Karpas-422 (cell line): ENCODE measurements around the gene KIF3A. TPM values are rescaled to one million over a fixed set of nuclear protein-coding genes. Genes with fewer than 3 reads are reported as not detected.
A peak's percentile ranks its signal among the peaks of the same experiment; 100 is the strongest.

Experiments used
- DNase-seq: peaks from one replicate; pipeline ENCODE4 v3.0.0-alpha.2; 2015
- H2AFZ ChIP-seq: fragments of 200-600 bp; sonication (generic); 2 replicates; pipeline ENCODE4 v1.6.1; 2014; ENCODE audit warnings: antibody characterized with exemption, low read length, mixed read lengths
- H3K27ac ChIP-seq: fragments of 200-600 bp; sonication (generic); 2 replicates; pipeline ENCODE4 v1.5.1; 2014; ENCODE audit warnings: mild to moderate bottlenecking, low read length, moderate library complexity
- H3K27me3 ChIP-seq: fragments of 200-600 bp; sonication (generic); 2 replicates; pipeline ENCODE4 v1.6.1; 2014; ENCODE audit warnings: low read length, mixed read lengths
- H3K36me3 ChIP-seq: fragments of 200-600 bp; sonication (generic); 2 replicates; pipeline ENCODE4 v1.6.1; 2014; ENCODE audit warnings: low read length, mixed read lengths; ENCODE audit not compliant: insufficient read depth
- H3K4me1 ChIP-seq: fragments of 200-600 bp; sonication (generic); 2 replicates; pipeline ENCODE4 v1.6.1; 2014; ENCODE audit warnings: mild to moderate bottlenecking, low read length, mixed read lengths
- H3K4me2 ChIP-seq: fragments of 200-600 bp; sonication (generic); 2 replicates; pipeline ENCODE4 v1.6.1; 2014; ENCODE audit warnings: low read length, low read depth, mild to moderate bottlenecking; ENCODE audit not compliant: poor library complexity, severe bottlenecking
- H3K4me3 ChIP-seq: fragments of 200-600 bp; sonication (generic); 2 replicates; pipeline ENCODE4 v1.5.1; 2014; ENCODE audit warnings: mild to moderate bottlenecking, antibody characterized with exemption, low read length, mixed read lengths
- H3K79me2 ChIP-seq: fragments of 200-600 bp; sonication (generic); 2 replicates; pipeline ENCODE4 v1.6.1; 2014; ENCODE audit warnings: mild to moderate bottlenecking, low read length, mixed read lengths
- H3K9ac ChIP-seq: fragments of 200-600 bp; sonication (generic); 2 replicates; pipeline ENCODE4 v1.6.0; 2014; ENCODE audit warnings: low read length
- H3K9me2 ChIP-seq: fragments of 200-600 bp; sonication (generic), shearing (Covaris generic); replicated peaks from 2 replicates; pipeline ENCODE4 v1.6.0; 2014; ENCODE audit warnings: mild to moderate bottlenecking, low read length, moderate library complexity; ENCODE audit not compliant: insufficient read depth
- H3K9me3 ChIP-seq: fragments of 300-700, 200-600 bp; sonication (generic); 2 replicates; pipeline ENCODE4 v1.6.1; 2014; ENCODE audit warnings: low read length, mixed read lengths
- H4K20me1 ChIP-seq: fragments of 200-600 bp; sonication (generic); 2 replicates; pipeline ENCODE4 v1.6.1; 2014; ENCODE audit warnings: mild to moderate bottlenecking, antibody characterized with exemption, low read length, low read depth; ENCODE audit not compliant: insufficient read depth
- total RNA-seq: library from RNA; depleted of rRNA; stranded (reverse); fragments of >200 nt; shearing (Covaris generic); gene quantifications from 2 replicates; pipeline ENCODE4 v1.2.3, GENCODE V29; 2014; ENCODE audit warnings: low replicate concordance; rRNA removed

KIF3A gene
- total RNA-seq: 17.6 and 23.1 TPM in 2 replicates

DNA sequence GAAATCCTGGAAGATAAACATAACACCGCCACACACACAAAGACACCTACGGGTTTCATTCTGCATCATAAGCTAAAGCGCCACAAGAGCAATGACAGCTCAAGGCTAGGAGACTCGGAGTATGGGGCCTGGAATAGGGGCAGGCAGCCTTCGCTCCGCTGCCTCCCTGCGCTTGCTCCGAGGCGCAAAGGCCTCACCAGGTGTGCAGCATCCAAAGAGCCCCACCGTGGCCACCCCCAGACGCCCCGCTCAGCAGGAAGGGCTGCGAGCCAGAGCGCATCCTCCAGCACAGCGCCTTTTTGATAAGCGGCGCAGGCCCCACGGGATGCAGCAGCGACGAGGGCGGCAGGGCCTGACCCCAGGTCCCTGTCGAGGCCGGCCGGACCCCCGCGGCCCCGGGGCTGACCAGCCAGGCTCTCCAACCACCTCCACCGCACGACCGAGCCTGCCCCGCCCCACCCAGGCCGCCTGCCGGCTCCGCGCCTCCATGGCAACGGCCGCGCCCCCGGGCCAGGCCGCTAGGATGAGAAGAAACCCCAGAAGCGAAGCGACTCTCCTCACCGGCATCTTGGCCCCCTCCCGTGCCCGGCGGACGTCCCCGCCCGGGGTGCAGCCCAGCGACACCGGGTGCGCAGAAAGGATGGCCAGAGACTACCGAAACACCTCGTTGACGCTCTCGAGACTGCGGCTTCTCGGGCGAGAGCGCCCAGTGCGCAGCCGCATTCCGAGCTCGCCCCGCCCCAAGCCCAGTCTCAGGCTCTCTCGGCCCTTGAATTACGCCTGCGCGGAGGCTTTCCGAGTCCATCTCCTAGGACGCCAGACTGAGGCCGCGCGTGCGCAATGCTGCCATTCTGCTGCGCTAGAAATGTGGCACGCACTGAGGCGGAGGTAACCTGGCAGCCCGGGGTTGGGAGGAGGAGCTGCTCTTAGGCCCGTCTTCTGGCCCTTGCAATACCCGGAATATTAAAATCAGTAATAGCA lies at the start of gene KIF3A:
TSS of gene KIF3A (minus strand) at position 694 of the 981 bp plus-strand sequence. CDS start at position 567, 127 bp downstream.
- Histone ChIP-seq H3K79me2 (peaks cover 46% of the 10 kb centered on the region), H2AFZ (peak within 1 kb of the TSS; percentile 97), H3K4me1 (peaks cover 31% of the 10 kb centered on the region), H3K9me3 (no peaks in the 10 kb centered on the region), H3K27ac (0 out of 2 replicates have a peak within 1 kb of the TSS, but pooled peaks have one; percentile 19), H3K9me2 (no peaks in the 10 kb centered on the region), H3K27me3 (no peaks in the 10 kb centered on the region), H3K4me2 (peak within 1 kb of the TSS; percentile 76), H3K4me3 (peak within 1 kb of the TSS; percentile 83), H3K9ac (peak within 1 kb of the TSS; percentile 80), H4K20me1 (no peaks in the 10 kb centered on the region; the same call in 1 of the 2 replicates), H3K36me3 (0 out of 2 replicates have a peak, but pooled peaks cover 5% of the 10 kb centered on the region)
- DNase-seq: peak; percentile 99

DNA sequence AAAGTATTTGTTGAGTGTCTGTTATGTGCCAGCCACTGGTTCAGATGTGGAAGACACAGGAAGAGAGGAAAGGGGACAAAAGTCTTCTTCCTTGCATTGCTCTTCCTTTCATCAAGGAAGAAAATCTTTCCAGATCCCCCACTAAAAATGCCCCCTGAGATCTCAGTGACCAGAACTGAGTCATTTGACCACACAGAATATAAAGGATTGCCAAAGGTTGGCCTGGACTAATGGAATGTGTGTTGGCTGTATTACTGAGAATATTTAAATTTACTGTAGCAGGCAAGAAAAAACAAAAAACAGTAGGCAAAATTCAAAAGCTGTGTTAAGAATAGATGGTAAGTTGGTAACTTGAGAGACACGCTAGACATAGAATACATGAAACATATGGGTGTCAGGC lies 49.7 kb upstream of the KIF3A start:
- no peak overlapping the region for H3K4me3 ChIP-seq
- H3K9me2 ChIP-seq: no peaks in the 10 kb centered on the region
- H4K20me1 ChIP-seq: no peaks in the 10 kb centered on the region
- no peaks in the 10 kb centered on the region for H3K27me3 ChIP-seq
- H3K9ac ChIP-seq: no peak overlapping the region
- H3K79me2 ChIP-seq: no peaks in the 10 kb centered on the region
- no peaks in the 10 kb centered on the region for H3K4me1 ChIP-seq
- no peak overlapping the region for H3K4me2 ChIP-seq
- no peak overlapping the region for H2AFZ ChIP-seq
- no peak for DNase-seq
- no peak overlapping the region for H3K27ac ChIP-seq
- H3K9me3 ChIP-seq: no peaks in the 10 kb centered on the region
- H3K36me3 ChIP-seq: no peaks in the 10 kb centered on the region

GRCh38 chr5:132785864-132786263 lies 48.5 kb upstream of the KIF3A start:
- Histone ChIP-seq H3K79me2 (no peaks in the 10 kb centered on the region), H3K27ac (no peak overlapping the region), H3K9me2 (no peaks in the 10 kb centered on the region), H3K4me1 (no peaks in the 10 kb centered on the region), H3K9me3 (no peaks in the 10 kb centered on the region), H2AFZ (no peak overlapping the region), H3K4me2 (no peak overlapping the region), H3K4me3 (no peak overlapping the region), H4K20me1 (no peaks in the 10 kb centered on the region), H3K36me3 (no peaks in the 10 kb centered on the region), H3K9ac (no peak overlapping the region), H3K27me3 (no peaks in the 10 kb centered on the region)
- DNase-seq: no peak

GRCh38 chr5:132785365-132785764 lies 48.0 kb upstream of the KIF3A start:
- Histone ChIP-seq H3K79me2 (no peaks in the 10 kb centered on the region), H3K9me2 (no peaks in the 10 kb centered on the region), H3K4me1 (no peaks in the 10 kb centered on the region), H3K27me3 (no peaks in the 10 kb centered on the region), H3K9ac (no peak overlapping the region), H3K27ac (no peak overlapping the region), H4K20me1 (no peaks in the 10 kb centered on the region), H3K36me3 (no peaks in the 10 kb centered on the region), H3K4me3 (no peak overlapping the region), H2AFZ (no peak overlapping the region), H3K9me3 (no peaks in the 10 kb centered on the region), H3K4me2 (no peak overlapping the region)
- DNase-seq: no peak

DNA sequence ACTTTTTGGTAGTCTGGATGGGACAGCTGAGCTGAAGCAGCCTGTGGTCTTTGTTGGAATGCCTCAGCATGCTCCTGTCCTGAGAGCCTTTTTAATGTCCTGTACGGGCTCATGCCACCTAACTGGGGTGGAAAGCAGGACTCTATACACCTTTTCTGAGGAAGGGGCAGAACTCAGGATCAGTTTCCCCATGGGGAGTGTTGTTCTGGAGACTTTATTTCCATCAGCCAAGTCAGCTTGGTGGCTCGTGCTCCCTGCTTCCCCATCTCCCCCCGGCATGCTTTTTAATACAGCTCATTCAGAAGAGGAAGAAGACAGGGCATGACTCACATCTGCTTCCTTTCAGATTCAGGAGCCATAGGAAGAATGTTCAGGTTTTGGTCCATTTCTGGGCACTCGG lies 44.8 kb upstream of the KIF3A start:
- H3K4me2 ChIP-seq: no peak overlapping the region

GRCh38 chr5:132781029-132781428 lies 43.7 kb upstream of the KIF3A start:
- Histone ChIP-seq H3K9me3 (no peaks in the 10 kb centered on the region), H3K27ac (no peak overlapping the region), H3K4me2 (no peak overlapping the region), H3K27me3 (no peaks in the 10 kb centered on the region), H3K36me3 (no peaks in the 10 kb centered on the region), H3K79me2 (no peaks in the 10 kb centered on the region), H2AFZ (no peak overlapping the region), H4K20me1 (no peaks in the 10 kb centered on the region), H3K4me1 (peaks cover 4% of the 10 kb centered on the region; the same call in 1 of the 2 replicates), H3K9me2 (no peaks in the 10 kb centered on the region), H3K9ac (no peak overlapping the region), H3K4me3 (no peak overlapping the region)
- no peak for DNase-seq

More for the DNA sequence above, 44.8 kb upstream of the KIF3A start:
- Histone ChIP-seq H3K9ac (no peak overlapping the region), H3K27me3 (no peaks in the 10 kb centered on the region), H3K36me3 (no peaks in the 10 kb centered on the region), H4K20me1 (no peaks in the 10 kb centered on the region), H3K9me3 (no peaks in the 10 kb centered on the region), H3K9me2 (no peaks in the 10 kb centered on the region), H3K4me3 (no peak overlapping the region), H2AFZ (no peak overlapping the region), H3K4me1 (peaks cover 4% of the 10 kb centered on the region; the same call in 1 of the 2 replicates), H3K27ac (no peak overlapping the region), H3K79me2 (no peaks in the 10 kb centered on the region)
- no peak for DNase-seq

DNA sequence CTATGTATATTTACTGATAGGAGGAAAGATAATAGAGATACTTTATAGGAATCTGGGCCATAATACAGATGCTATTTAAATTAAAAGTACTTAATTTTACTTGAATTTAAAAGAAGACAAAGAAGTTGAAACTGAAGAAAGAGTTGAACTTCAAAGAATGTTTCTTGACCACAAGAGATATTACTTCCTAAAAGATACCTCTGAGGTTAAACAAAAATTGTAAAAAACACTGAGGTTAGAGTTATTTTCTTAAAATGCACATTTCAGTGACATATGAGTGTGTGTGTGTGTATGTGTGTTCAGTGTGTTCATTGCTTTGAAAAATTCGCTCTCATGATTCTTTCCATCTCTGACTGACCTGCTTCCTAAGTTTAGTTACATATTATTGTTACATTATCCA lies 43.2 kb upstream of the KIF3A start:
- Histone ChIP-seq H3K9me2 (no peaks in the 10 kb centered on the region), H3K27me3 (no peaks in the 10 kb centered on the region), H3K9ac (no peak overlapping the region), H3K36me3 (no peaks in the 10 kb centered on the region), H3K4me2 (no peak overlapping the region), H3K27ac (no peak overlapping the region), H3K4me3 (no peak overlapping the region), H3K4me1 (peaks cover 4% of the 10 kb centered on the region; the same call in 1 of the 2 replicates), H3K79me2 (no peaks in the 10 kb centered on the region), H2AFZ (no peak overlapping the region), H4K20me1 (no peaks in the 10 kb centered on the region), H3K9me3 (no peaks in the 10 kb centered on the region)
- DNase-seq: no peak

DNA sequence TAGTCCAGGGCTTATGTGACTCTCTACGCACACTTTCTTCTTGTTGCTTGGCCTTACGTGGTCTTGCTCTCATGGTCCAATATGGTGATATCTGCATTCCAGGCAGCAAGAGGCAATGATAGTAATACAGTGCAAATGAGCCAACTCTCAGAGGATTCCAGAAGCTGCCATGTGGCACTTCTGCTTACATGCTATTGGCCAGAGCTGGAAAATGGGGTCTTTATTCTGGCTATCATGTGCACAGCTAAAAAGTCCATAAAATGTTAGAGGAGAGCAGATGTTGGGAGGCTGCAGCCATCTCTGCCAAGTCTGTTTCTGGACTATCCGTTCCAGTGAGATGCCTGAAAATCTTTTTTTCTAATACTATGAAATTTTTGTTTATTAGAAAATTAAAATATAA lies 42.6 kb upstream of the KIF3A start:
- no peak overlapping the region for H3K9ac ChIP-seq
- no peak overlapping the region for H3K4me2 ChIP-seq
- H3K9me2 ChIP-seq: no peaks in the 10 kb centered on the region
- no peak overlapping the region for H3K27ac ChIP-seq
- no peaks in the 10 kb centered on the region for H4K20me1 ChIP-seq
- no peak for DNase-seq
- H2AFZ ChIP-seq: no peak overlapping the region
- H3K36me3 ChIP-seq: no peaks in the 10 kb centered on the region
- H3K79me2 ChIP-seq: no peaks in the 10 kb centered on the region
- H3K27me3 ChIP-seq: no peaks in the 10 kb centered on the region
- no peak overlapping the region for H3K4me3 ChIP-seq
- H3K4me1 ChIP-seq: peaks cover 4% of the 10 kb centered on the region; the same call in 1 of the 2 replicates
- no peaks in the 10 kb centered on the region for H3K9me3 ChIP-seq
